HG03439 (cell line): ENCODE data around the gene AADACL3.
"Not testable (repeated sequence)": the region's sequence is repeated elsewhere in the genome, so short reads cannot be mapped to it uniquely, and the experiment has no call there.

ENCODE experiments used
- ATAC-seq: cut with Tn5 transposase; IDR thresholded peaks from one replicate; pipeline ENCODE4 v1.9.1; 2021; ENCODE audit warnings: mild to moderate bottlenecking, moderate library complexity; ENCODE audit not compliant: unreplicated experiment

Gene AADACL3

GRCh38 chr1:12715896-12716437 lies at the start of gene AADACL3:
AADACL3 (plus strand) TSS chr1:12716110; CDS start chr1:12716177, 67 bp downstream.
- no peak for ATAC-seq

GRCh38 chr1:12666141-12666735 lies 49.7 kb upstream of the AADACL3 start:
- ATAC-seq, result no peak

- no peak for ATAC-seq
These were observed 46.3 kb upstream of the AADACL3 start for GRCh38 chr1:12669529-12670068.

GRCh38 chr1:12674358-12674757 lies 41.6 kb upstream of the AADACL3 start:
- ATAC-seq, result no peak

- not testable (repeated sequence) for ATAC-seq
These were observed 39.8 kb upstream of the AADACL3 start for GRCh38 chr1:12676122-12676521.

GRCh38 chr1:12677565-12677964 lies 38.3 kb upstream of the AADACL3 start:
- ATAC-seq, result no peak

- no peak for ATAC-seq
These were observed 37.6 kb upstream of the AADACL3 start for GRCh38 chr1:12678350-12678749.

- ATAC-seq, result no peak
These were observed 37.1 kb upstream of the AADACL3 start for GRCh38 chr1:12678820-12679219.

- ATAC-seq, result no peak
These were observed 25.8 kb upstream of the AADACL3 start for GRCh38 chr1:12690156-12690555.

GRCh38 chr1:12692967-12693782 lies 22.7 kb upstream of the AADACL3 start:
- no peak for ATAC-seq

- ATAC-seq, result no peak
These were observed 19.3 kb upstream of the AADACL3 start for GRCh38 chr1:12696658-12697057.

- ATAC-seq, result no peak
These were observed 18.5 kb upstream of the AADACL3 start for GRCh38 chr1:12697397-12697796.

GRCh38 chr1:12703821-12704451 lies 12.0 kb upstream of the AADACL3 start:
- no peak for ATAC-seq

GRCh38 chr1:12706061-12706460 lies 9.8 kb upstream of the AADACL3 start:
- ATAC-seq, result no peak

- ATAC-seq, result no peak
These were observed 7.4 kb upstream of the AADACL3 start for GRCh38 chr1:12708396-12709090.

- ATAC-seq, result no peak
These were observed 6.8 kb upstream of the AADACL3 start for GRCh38 chr1:12709091-12709491.

GRCh38 chr1:12709696-12710095 lies 6.2 kb upstream of the AADACL3 start:
- no peak for ATAC-seq

- no peak for ATAC-seq
These were observed 4.4 kb upstream of the AADACL3 start for GRCh38 chr1:12711536-12711935.

GRCh38 chr1:12712076-12712475 lies 3.8 kb upstream of the AADACL3 start:
- ATAC-seq, result no peak

GRCh38 chr1:12712929-12713328 lies 3.0 kb upstream of the AADACL3 start:
- ATAC-seq, result no peak

GRCh38 chr1:12713651-12714050 lies 2.3 kb upstream of the AADACL3 start:
- not testable (repeated sequence) for ATAC-seq
